GM23338 (cell line): ENCODE data around the gene VPS41. TPM values are rescaled to one million over a fixed set of nuclear protein-coding genes. Genes with fewer than 3 reads are reported as not detected.

Source experiments
- ATAC-seq: fragments of 200-7000 bp; cut with Tn5 transposase; 3 replicates; pipeline ENCODE4 v1.9.1; 2020
- DNase-seq: peaks from one replicate; pipeline ENCODE4 v3.0.0-alpha.2; 2015; ENCODE audit warnings: low spot score
- H2AFZ ChIP-seq: fragments of 200-600 bp; sonication (generic); 2 replicates; pipeline ENCODE4 v1.8.0; 2016; ENCODE audit warnings: antibody characterized with exemption, mild to moderate bottlenecking, moderate library complexity
- H3F3A ChIP-seq: fragments of 200-600 bp; sonication (generic); replicated peaks from 2 replicates; pipeline ENCODE4 v1.8.0; 2017; ENCODE audit warnings: antibody characterized with exemption, mixed run types, low read depth
- H3K27ac ChIP-seq: fragments of 200-600 bp; sonication (generic); 2 replicates; pipeline ENCODE4 v1.6.1; 2016; ENCODE audit warnings: low read depth
- H3K27me3 ChIP-seq: fragments of 200-600 bp; sonication (generic); 2 replicates; pipeline ENCODE4 v1.8.0; 2016; ENCODE audit warnings: mild to moderate bottlenecking, mixed run types, moderate library complexity; ENCODE audit not compliant: insufficient read depth
- H3K36me3 ChIP-seq: fragments of 200-600 bp; sonication (generic); 2 replicates; pipeline ENCODE4 v1.8.0; 2016; ENCODE audit warnings: mild to moderate bottlenecking; ENCODE audit not compliant: insufficient read depth
- H3K4me1 ChIP-seq: fragments of 200-600 bp; sonication (generic); 2 replicates; pipeline ENCODE4 v1.8.0; 2016; ENCODE audit warnings: mild to moderate bottlenecking, moderate library complexity; ENCODE audit not compliant: insufficient read depth
- H3K4me2 ChIP-seq: fragments of 200-600 bp; sonication (generic); 2 replicates; pipeline ENCODE4 v1.7.1; 2017; ENCODE audit warnings: mixed run types
- H3K4me3 ChIP-seq: fragments of 200-600 bp; sonication (generic); 2 replicates; pipeline ENCODE4 v1.6.1; 2016; ENCODE audit warnings: mixed run types
- H3K79me2 ChIP-seq: fragments of 200-600 bp; sonication (generic); replicated peaks from 2 replicates; pipeline ENCODE4 v1.8.0; 2017; ENCODE audit warnings: mild to moderate bottlenecking; ENCODE audit not compliant: insufficient read depth
- H3K9me2 ChIP-seq: fragments of 200-600 bp; sonication (generic); 2 replicates; pipeline ENCODE4 v1.8.0; 2017; ENCODE audit not compliant: insufficient read depth
- H4K20me1 ChIP-seq: fragments of 200-600 bp; sonication (generic); replicated peaks from 2 replicates; pipeline ENCODE4 v1.8.0; 2017; ENCODE audit warnings: mild to moderate bottlenecking; ENCODE audit not compliant: insufficient read depth
- H3K27ac Mint-ChIP-seq: 2 replicates; pipeline ENCODE4 v1.8.0; 2020; ENCODE audit warnings: inconsistent platforms, mild to moderate bottlenecking, moderate library complexity, mixed read lengths
- H3K27me3 Mint-ChIP-seq: 3 replicates; pipeline ENCODE4 v1.8.0; 2022; ENCODE audit warnings: low read depth, mild to moderate bottlenecking, moderate library complexity, mixed read lengths, inconsistent platforms; ENCODE audit not compliant: insufficient read depth, poor library complexity
- H3K36me3 Mint-ChIP-seq: 3 replicates; pipeline ENCODE4 v1.8.0; 2021; ENCODE audit warnings: low read depth, mild to moderate bottlenecking, inconsistent platforms, moderate library complexity, mixed read lengths
- H3K4me1 Mint-ChIP-seq: 3 replicates; pipeline ENCODE4 v1.8.0; 2020; ENCODE audit warnings: mild to moderate bottlenecking, inconsistent platforms, mixed read lengths
- H3K4me3 Mint-ChIP-seq: 3 replicates; pipeline ENCODE4 v1.8.0; 2021; ENCODE audit warnings: moderate library complexity, mild to moderate bottlenecking, inconsistent platforms, mixed read lengths
- H3K9me3 Mint-ChIP-seq: 3 replicates; pipeline ENCODE4 v1.8.0; 2020; ENCODE audit warnings: moderate library complexity, mild to moderate bottlenecking, inconsistent platforms, mixed read lengths
- EZH2 ChIP-seq: fragments of 200-600 bp; sonication (generic); IDR thresholded peaks from one replicate; pipeline ENCODE4 v1.8.0; 2017; ENCODE audit warnings: antibody characterized with exemption, mild to moderate bottlenecking, low read depth; ENCODE audit not compliant: unreplicated experiment
- EZH2phosphoT487 ChIP-seq: fragments of 200-600 bp; sonication (generic); IDR thresholded peaks from one replicate; pipeline ENCODE4 v1.8.1; 2018; ENCODE audit warnings: antibody characterized with exemption; ENCODE audit not compliant: unreplicated experiment
- NANOG ChIP-seq: IDR thresholded peaks from 2 replicates; pipeline ENCODE4 v1.6.1; 2016; ENCODE audit warnings: antibody characterized with exemption, borderline replicate concordance
- POLR2AphosphoS5 ChIP-seq: IDR thresholded peaks from 2 replicates; pipeline ENCODE4 v1.6.1; 2016; ENCODE audit warnings: antibody characterized with exemption, low read depth
- ZNF331 ChIP-seq: fragments of 250-450 bp; sonication (Bioruptor Pico); IDR thresholded peaks from 2 replicates; pipeline ENCODE4 v1.5.0; 2020; ENCODE audit warnings: low read depth, mild to moderate bottlenecking, moderate library complexity
- polyA plus RNA-seq: library from polyadenylated mRNA; unstranded; fragments of >200 nt; fragmentation: Nextera tagmentation; extraction: Ambion mirVana; gene quantifications from 2 replicates; pipeline ENCODE4 v1.2.1, GENCODE V29; 2016
- total RNA-seq: library from RNA; depleted of rRNA; stranded (reverse); fragments of >200 nt; shearing (Covaris generic); gene quantifications from 2 replicates; pipeline ENCODE4 v1.2.3, GENCODE V29; 2014
- TF ChIP-seq, protein P1 (sequence below), 2 experiments: fragments of 200-600 bp in 1 of 2; sonication (generic) in 1 of 2; conservative IDR thresholded peaks; 2 replicates each; pipeline versions ENCODE4 v1.5.1 to v1.6.1; 2016 to 2017; ENCODE audit warnings: antibody characterized with exemption in 2 of 2, low read depth in 2 of 2, mild to moderate bottlenecking in 2 of 2, moderate library complexity in 1 of 2
- TF ChIP-seq, protein P2 (sequence below): fragments of 250-450 bp; sonication (Bioruptor Pico); IDR thresholded peaks from 2 replicates; pipeline ENCODE4 v1.5.0; 2020; ENCODE audit warnings: mild to moderate bottlenecking, moderate library complexity
- TF ChIP-seq, protein P3 (sequence below): IDR thresholded peaks from 2 replicates; pipeline ENCODE4 v1.6.1; 2016; ENCODE audit warnings: antibody characterized with exemption
- TF ChIP-seq, protein P4 (sequence below): IDR thresholded peaks from one replicate; pipeline ENCODE4 v1.6.1; 2018; ENCODE audit warnings: antibody characterized with exemption; ENCODE audit not compliant: unreplicated experiment

VPS41 gene
- total and polyA plus RNA-seq, 2 experiments from 2014 or later: 20.2 to 41.2 TPM

DNA sequence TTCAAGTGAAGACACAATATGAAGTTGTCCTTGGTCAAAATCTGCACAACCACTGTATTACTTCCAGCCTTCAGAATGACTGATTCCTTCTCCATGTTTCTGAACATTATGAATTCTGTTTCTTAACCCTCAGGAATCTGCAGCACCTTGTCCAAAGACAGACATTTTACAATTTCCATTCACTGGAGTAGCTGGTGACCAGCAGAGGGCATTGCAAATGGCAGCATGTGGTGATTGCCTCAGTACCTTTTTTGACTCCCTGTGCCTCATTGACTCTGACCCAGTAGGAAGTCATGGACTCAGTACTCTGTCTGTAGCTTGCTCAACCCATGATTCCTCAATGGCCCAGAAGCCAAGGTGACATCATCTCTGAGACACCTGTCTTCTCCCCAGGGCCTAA is 879 bp upstream of the VPS41 start:
- H3K27ac ChIP-seq: no peak overlapping the region
- no peaks in the 10 kb centered on the region for H3K4me1 ChIP-seq
- H4K20me1 ChIP-seq: 0 out of 2 replicates have a peak, but pooled peaks cover 5% of the 10 kb centered on the region
- no peak for DNase-seq
- no peaks in the 10 kb centered on the region for H3K27me3 ChIP-seq
- no peaks in the 10 kb centered on the region for H3F3A ChIP-seq
- TF ChIP-seq, protein P1, sequence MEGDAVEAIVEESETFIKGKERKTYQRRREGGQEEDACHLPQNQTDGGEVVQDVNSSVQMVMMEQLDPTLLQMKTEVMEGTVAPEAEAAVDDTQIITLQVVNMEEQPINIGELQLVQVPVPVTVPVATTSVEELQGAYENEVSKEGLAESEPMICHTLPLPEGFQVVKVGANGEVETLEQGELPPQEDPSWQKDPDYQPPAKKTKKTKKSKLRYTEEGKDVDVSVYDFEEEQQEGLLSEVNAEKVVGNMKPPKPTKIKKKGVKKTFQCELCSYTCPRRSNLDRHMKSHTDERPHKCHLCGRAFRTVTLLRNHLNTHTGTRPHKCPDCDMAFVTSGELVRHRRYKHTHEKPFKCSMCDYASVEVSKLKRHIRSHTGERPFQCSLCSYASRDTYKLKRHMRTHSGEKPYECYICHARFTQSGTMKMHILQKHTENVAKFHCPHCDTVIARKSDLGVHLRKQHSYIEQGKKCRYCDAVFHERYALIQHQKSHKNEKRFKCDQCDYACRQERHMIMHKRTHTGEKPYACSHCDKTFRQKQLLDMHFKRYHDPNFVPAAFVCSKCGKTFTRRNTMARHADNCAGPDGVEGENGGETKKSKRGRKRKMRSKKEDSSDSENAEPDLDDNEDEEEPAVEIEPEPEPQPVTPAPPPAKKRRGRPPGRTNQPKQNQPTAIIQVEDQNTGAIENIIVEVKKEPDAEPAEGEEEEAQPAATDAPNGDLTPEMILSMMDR (conservative IDR thresholded peaks at IDR 0.05; ENCODE audit: low read depth in 2 of 2): peak; percentile 50 to 65
- TF ChIP-seq POLR2AphosphoS5: no peak
- Mint-ChIP-seq H3K4me3 (no peak overlapping the region), H3K27me3 (peaks cover 3% of the 10 kb centered on the region), H3K27ac (no peak overlapping the region), H3K36me3 (no peaks in the 10 kb centered on the region), H3K9me3 (no peaks in the 10 kb centered on the region), H3K4me1 (peaks cover 9% of the 10 kb centered on the region)
- ATAC-seq: no peak
- H3K36me3 ChIP-seq: no peaks in the 10 kb centered on the region
- no peak overlapping the region for H3K4me2 ChIP-seq
- peaks cover 32% of the 10 kb centered on the region for H3K79me2 ChIP-seq
- H3K9me2 ChIP-seq: peaks cover 3% of the 10 kb centered on the region; the same call in 1 of the 2 replicates
- H3K4me3 ChIP-seq: no peak overlapping the region
- H2AFZ ChIP-seq: peak overlapping the region; percentile 1; the same call in 1 of the 2 replicates

DNA sequence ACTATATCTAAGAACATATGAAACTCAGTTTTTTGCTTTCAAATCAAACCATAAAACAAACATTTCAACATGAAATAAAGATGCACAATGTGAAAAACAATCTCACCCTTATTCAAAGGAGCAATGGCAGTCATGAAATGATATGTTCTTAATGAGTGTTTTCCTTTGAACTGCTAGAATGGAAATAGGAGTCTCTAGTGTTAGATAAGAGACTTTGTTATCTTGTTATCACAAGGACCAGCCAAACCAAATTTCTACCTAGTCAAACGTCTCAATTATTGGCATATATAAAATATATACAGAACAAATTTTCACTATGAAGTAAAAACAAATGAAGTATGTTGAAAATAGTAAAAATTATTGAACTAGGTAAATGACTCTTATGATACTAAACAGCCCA is 1.2 kb downstream of the VPS41 start:
- H3K9me2 ChIP-seq: peaks cover 3% of the 10 kb centered on the region; the same call in 1 of the 2 replicates
- ATAC-seq (no peak), DNase-seq (no peak)
- H3K9me3 Mint-ChIP-seq: no peaks in the 10 kb centered on the region
- peaks cover 42% of the 10 kb centered on the region for H3K79me2 ChIP-seq
- H3K27ac ChIP-seq: no peak overlapping the region
- H3K27me3 ChIP-seq: no peaks in the 10 kb centered on the region
- H3K36me3 ChIP-seq: no peaks in the 10 kb centered on the region
- H3K4me1 Mint-ChIP-seq: peaks cover 17% of the 10 kb centered on the region
- 0 out of 2 replicates have a peak, but pooled peaks cover 7% of the 10 kb centered on the region for H3K4me1 ChIP-seq
- H3K4me3 ChIP-seq: peak overlapping the region; percentile 84; the same call in 1 of the 2 replicates
- no peak overlapping the region for H2AFZ ChIP-seq
- peak overlapping the region; percentile 97 for H3K4me3 Mint-ChIP-seq
- peaks cover 3% of the 10 kb centered on the region for H3K27me3 Mint-ChIP-seq
- H3F3A ChIP-seq: no peaks in the 10 kb centered on the region
- H3K36me3 Mint-ChIP-seq: no peaks in the 10 kb centered on the region
- peak overlapping the region; percentile 89 for H3K4me2 ChIP-seq
- peaks cover 9% of the 10 kb centered on the region; the same call in 1 of the 2 replicates for H4K20me1 ChIP-seq
- H3K27ac Mint-ChIP-seq: no peak overlapping the region
- TF ChIP-seq ZNF331 (CRISPR knock-in tag): no peak
- no peak for TF ChIP-seq EZH2
- TF ChIP-seq, protein P2, sequence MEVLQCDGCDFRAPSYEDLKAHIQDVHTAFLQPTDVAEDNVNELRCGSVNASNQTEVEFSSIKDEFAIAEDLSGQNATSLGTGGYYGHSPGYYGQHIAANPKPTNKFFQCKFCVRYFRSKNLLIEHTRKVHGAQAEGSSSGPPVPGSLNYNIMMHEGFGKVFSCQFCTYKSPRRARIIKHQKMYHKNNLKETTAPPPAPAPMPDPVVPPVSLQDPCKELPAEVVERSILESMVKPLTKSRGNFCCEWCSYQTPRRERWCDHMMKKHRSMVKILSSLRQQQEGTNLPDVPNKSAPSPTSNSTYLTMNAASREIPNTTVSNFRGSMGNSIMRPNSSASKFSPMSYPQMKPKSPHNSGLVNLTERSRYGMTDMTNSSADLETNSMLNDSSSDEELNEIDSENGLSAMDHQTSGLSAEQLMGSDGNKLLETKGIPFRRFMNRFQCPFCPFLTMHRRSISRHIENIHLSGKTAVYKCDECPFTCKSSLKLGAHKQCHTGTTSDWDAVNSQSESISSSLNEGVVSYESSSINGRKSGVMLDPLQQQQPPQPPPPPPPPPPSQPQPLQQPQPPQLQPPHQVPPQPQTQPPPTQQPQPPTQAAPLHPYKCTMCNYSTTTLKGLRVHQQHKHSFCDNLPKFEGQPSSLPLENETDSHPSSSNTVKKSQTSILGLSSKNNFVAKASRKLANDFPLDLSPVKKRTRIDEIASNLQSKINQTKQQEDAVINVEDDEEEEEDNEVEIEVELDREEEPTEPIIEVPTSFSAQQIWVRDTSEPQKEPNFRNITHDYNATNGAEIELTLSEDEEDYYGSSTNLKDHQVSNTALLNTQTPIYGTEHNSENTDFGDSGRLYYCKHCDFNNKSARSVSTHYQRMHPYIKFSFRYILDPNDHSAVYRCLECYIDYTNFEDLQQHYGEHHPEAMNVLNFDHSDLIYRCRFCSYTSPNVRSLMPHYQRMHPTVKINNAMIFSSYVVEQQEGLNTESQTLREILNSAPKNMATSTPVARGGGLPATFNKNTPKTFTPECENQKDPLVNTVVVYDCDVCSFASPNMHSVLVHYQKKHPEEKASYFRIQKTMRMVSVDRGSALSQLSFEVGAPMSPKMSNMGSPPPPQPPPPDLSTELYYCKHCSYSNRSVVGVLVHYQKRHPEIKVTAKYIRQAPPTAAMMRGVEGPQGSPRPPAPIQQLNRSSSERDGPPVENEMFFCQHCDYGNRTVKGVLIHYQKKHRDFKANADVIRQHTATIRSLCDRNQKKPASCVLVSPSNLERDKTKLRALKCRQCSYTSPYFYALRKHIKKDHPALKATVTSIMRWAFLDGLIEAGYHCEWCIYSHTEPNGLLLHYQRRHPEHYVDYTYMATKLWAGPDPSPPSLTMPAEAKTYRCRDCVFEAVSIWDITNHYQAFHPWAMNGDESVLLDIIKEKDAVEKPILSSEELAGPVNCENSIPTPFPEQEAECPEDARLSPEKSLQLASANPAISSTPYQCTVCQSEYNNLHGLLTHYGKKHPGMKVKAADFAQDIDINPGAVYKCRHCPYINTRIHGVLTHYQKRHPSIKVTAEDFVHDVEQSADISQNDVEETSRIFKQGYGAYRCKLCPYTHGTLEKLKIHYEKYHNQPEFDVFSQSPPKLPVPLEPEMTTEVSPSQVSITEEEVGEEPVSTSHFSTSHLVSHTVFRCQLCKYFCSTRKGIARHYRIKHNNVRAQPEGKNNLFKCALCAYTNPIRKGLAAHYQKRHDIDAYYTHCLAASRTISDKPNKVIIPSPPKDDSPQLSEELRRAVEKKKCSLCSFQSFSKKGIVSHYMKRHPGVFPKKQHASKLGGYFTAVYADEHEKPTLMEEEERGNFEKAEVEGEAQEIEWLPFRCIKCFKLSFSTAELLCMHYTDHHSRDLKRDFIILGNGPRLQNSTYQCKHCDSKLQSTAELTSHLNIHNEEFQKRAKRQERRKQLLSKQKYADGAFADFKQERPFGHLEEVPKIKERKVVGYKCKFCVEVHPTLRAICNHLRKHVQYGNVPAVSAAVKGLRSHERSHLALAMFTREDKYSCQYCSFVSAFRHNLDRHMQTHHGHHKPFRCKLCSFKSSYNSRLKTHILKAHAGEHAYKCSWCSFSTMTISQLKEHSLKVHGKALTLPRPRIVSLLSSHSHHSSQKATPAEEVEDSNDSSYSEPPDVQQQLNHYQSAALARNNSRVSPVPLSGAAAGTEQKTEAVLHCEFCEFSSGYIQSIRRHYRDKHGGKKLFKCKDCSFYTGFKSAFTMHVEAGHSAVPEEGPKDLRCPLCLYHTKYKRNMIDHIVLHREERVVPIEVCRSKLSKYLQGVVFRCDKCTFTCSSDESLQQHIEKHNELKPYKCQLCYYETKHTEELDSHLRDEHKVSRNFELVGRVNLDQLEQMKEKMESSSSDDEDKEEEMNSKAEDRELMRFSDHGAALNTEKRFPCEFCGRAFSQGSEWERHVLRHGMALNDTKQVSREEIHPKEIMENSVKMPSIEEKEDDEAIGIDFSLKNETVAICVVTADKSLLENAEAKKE (CRISPR knock-in tag): no peak
- TF ChIP-seq POLR2AphosphoS5: no peak
- no peak for TF ChIP-seq NANOG
- TF ChIP-seq EZH2phosphoT487: no peak
- TF ChIP-seq, protein P3, sequence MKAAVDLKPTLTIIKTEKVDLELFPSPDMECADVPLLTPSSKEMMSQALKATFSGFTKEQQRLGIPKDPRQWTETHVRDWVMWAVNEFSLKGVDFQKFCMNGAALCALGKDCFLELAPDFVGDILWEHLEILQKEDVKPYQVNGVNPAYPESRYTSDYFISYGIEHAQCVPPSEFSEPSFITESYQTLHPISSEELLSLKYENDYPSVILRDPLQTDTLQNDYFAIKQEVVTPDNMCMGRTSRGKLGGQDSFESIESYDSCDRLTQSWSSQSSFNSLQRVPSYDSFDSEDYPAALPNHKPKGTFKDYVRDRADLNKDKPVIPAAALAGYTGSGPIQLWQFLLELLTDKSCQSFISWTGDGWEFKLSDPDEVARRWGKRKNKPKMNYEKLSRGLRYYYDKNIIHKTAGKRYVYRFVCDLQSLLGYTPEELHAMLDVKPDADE: no peak
- TF ChIP-seq, protein P4, sequence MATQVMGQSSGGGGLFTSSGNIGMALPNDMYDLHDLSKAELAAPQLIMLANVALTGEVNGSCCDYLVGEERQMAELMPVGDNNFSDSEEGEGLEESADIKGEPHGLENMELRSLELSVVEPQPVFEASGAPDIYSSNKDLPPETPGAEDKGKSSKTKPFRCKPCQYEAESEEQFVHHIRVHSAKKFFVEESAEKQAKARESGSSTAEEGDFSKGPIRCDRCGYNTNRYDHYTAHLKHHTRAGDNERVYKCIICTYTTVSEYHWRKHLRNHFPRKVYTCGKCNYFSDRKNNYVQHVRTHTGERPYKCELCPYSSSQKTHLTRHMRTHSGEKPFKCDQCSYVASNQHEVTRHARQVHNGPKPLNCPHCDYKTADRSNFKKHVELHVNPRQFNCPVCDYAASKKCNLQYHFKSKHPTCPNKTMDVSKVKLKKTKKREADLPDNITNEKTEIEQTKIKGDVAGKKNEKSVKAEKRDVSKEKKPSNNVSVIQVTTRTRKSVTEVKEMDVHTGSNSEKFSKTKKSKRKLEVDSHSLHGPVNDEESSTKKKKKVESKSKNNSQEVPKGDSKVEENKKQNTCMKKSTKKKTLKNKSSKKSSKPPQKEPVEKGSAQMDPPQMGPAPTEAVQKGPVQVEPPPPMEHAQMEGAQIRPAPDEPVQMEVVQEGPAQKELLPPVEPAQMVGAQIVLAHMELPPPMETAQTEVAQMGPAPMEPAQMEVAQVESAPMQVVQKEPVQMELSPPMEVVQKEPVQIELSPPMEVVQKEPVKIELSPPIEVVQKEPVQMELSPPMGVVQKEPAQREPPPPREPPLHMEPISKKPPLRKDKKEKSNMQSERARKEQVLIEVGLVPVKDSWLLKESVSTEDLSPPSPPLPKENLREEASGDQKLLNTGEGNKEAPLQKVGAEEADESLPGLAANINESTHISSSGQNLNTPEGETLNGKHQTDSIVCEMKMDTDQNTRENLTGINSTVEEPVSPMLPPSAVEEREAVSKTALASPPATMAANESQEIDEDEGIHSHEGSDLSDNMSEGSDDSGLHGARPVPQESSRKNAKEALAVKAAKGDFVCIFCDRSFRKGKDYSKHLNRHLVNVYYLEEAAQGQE: no peak
